Urothelium cell line (cell line): ENCODE data around the gene RFC2.
"Not testable (repeated sequence)": the region's sequence is repeated elsewhere in the genome, so short reads cannot be mapped to it uniquely, and the experiment has no call there.

Experiments
- DNase-seq: peaks from one replicate; pipeline ENCODE4 v3.0.0; 2011; ENCODE audit warnings: low spot score, mixed read lengths
- FAIRE-seq: peaks from 2 replicates; lab custom pipeline; 2011; peaks lifted over from hg19 to GRCh38; lab: Jason Lieb, UNC

The RFC2 gene

DNA sequence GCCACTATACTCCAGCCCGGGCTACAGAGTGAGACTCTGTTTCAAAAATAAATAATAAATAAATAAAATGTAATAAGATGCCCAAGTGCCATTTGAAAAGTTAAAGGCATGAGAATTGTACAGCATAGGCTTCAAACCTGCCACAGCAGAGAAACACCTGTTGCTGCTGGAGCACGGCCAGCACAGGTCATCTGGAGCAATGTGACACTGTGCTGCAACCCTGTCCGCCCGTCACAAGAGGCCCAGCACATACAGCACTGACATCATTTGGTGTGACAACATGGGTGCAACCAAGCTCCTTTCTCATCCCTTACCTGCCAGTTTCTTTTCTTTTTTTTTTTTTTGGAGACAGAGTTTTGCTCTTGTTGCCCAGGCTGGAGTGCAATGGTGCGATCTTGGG is 1.3 kb downstream of the RFC2 start:
- DNase-seq: no peak
- FAIRE-seq: no peak

DNA sequence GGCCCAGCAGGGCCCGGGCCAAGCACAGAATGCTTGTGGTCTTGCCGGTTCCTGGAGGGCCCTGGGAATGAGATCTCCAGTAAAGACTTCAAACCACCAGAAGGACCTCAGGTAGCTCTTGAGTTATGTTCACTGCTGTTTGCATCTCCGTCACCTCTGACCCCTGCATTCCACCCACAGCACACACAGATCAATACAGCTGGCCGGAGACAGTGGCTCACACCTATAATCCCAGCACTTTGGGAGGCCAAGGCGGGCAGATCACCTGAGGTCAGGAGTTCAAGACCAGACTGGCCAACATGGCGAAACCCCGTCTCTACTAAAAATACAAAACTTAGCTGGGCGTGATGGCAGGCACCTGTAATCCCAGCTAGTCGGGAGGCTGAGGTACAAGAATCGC is 5.1 kb downstream of the RFC2 start:
- DNase-seq, FAIRE-seq: not testable (repeated sequence)

DNA sequence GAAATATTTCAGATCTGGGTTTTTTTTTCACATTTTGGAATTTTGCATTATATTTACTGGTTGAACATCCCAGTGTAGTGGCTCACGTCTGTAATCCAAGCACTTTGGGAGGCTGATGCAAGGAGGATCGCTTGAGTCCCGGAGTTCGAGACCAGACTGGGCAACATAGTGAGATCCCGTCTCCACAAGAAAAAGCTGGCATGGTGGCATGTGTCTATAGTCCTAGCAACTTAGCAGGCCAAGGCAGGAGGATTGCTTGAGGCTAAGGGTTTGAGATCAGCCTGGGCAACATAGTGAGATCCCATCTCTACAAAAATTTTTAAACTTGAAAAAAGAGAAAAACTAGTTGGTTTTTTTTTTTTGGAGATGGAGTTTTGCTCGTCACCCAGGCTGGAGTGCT is 6.0 kb downstream of the RFC2 start:
- no peak for DNase-seq

DNA sequence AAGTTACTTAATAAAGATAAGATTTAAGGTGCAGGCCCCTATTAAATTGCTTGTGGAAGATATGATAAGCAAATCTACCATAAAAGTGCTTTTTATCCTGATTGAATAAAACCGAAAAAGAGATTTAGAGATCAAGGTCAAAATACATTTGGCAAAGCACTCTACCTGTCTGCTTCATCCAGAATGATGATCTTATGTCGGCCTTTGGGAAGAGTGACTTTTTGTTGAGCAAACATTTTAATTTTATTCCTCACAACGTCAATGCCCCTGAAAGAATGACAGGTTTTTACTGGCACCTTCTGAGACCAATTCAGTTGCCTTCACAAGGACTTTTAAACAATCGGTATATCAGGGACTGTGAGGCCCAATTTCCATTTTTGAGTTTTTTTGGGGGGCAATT is 7.7 kb downstream of the RFC2 start:
- no peak for DNase-seq
- FAIRE-seq: no peak

More for the DNA sequence above, 6.0 kb downstream of the RFC2 start:
- no peak for FAIRE-seq

DNA sequence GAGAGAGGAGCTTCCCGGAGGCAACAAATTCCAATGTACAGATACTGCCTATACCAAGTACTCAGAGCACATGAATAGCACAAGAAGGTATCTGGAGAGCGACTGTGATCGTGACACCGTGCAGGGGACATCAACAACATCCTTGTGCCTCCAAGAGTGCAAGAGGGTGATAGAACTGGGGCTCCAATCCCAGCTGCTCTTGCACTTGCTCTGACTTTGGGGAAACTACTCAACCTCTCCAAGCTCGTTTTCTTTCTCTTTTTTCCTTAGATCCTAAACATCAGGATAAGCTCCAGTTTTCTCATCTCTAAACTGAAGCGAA is 12.1 kb downstream of the RFC2 start:
- FAIRE-seq (no peak), DNase-seq (no peak)

DNA sequence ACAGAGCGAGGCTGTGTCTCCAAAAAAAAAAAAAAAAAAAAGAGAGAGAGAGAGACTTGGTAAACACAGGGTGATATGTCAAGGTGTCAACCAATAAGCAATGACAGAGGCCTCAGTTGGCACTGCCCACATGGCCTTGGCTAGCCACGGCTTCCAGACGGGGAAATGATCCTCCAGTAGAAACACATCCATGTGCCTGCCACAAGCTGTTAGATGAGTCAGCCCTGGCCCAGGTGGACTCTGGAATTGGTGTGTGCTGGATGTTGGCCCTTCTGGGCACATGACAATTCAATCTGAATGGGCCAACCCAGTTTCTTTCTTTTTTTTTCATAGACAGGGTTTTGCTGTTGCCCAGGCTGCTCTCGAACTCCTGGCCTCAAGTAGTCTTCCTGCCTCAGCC is 13.7 kb downstream of the RFC2 start:
- no peak for FAIRE-seq
- no peak for DNase-seq

DNA sequence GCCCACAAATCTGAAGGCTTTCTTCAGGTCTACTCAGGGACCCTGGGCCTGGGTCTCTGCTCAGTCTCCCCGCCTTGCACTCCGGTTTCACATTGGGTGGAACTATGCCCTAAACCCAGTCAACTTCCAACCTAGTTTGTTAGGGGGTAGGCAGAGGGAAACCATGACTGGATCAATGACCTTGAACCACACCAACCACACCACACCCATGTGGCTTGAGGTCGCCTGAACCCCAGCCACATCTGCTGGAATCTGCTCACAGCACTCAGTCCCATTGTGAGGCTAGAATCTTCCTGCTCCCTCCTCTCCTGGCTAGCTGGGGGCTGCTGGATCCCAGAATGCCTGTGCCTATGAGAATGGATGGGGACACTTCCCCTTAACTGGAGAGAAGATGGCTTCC is 17.9 kb downstream of the RFC2 start:
- no peak for DNase-seq
- FAIRE-seq: no peak

DNA sequence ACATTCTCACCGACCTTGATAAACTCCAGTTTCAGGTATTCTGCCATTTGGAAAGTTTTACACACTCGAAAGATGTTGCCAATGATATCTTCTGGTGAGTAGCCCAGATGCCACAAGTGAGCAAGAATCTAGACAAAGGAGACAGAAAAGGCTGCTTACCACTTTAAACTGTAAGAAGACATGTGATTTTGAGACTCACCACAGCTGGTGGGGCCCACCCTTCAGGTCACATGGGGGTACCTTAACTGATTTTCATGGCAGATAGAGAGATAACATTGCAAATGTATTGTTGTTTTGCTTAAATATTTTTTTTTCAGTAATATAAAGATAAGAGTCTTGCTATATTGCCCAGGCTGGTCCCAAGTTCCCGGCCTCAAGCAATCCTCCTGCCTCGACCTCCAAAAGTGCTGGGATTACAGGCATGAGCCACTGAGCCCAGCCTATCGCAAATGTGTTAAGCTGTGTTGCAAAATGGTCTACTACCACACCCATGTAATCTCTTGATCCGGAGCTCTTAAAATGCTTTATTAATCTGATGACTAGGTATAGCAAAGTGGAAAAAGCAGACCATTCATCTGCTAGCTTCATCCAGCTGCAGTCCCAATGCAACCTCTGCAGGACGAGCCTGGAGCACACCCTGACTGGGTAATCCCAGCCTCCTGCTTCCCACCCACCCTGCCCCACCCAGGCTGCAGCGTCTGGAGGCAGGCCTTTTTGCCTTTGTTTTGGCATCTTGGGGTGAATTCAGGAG is 18.5 kb downstream of the RFC2 start:
- FAIRE-seq: no peak
- DNase-seq: no peak

DNA sequence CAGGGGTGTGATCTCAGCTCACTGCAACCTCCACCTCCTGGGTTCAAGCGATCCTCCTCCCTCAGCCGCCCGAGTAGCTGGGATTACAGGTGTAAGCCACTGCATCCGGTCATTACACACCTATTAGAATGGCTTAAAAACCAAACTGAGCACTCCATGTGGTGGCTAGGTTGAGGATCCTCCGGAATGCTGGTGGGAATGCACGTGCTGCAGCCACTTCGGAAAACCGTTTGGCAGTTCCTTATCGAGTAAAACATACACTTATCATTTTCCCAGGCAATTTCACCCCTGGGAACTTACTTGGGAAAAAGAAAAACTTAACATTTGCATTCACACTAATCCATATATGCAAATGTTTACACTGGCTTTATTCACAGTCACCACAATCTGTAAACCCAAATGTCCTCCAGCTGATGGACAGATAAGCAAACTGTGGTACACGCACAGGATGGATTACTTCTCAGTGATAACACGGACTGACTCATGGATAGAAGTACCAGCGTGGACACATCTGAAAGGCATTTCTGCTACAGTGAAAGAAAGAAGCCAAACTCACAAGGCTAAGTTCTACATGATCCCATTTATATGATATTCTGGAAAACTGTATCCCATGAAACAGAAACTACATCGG is 20.4 kb downstream of the RFC2 start:
- DNase-seq (no peak), FAIRE-seq (no peak)

DNA sequence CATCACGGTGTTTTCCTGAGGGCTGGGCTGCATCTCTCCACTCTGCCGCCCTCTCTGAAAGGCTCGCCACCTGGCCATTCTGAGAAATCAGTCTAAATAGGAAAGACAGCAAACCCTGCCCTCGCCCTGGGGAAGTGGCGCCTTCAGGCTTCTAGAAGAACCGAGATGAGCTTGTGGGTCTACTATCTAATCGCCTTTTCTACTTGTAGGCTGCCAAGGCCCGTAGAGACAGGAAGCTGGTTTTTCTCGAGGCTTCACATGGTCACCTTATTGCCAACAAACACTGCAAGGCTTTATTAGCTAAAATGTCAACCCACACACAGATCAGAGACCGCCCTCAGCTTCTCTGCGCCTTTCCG is 23.0 kb downstream of the RFC2 start:
- DNase-seq (no peak), FAIRE-seq (no peak)

DNA sequence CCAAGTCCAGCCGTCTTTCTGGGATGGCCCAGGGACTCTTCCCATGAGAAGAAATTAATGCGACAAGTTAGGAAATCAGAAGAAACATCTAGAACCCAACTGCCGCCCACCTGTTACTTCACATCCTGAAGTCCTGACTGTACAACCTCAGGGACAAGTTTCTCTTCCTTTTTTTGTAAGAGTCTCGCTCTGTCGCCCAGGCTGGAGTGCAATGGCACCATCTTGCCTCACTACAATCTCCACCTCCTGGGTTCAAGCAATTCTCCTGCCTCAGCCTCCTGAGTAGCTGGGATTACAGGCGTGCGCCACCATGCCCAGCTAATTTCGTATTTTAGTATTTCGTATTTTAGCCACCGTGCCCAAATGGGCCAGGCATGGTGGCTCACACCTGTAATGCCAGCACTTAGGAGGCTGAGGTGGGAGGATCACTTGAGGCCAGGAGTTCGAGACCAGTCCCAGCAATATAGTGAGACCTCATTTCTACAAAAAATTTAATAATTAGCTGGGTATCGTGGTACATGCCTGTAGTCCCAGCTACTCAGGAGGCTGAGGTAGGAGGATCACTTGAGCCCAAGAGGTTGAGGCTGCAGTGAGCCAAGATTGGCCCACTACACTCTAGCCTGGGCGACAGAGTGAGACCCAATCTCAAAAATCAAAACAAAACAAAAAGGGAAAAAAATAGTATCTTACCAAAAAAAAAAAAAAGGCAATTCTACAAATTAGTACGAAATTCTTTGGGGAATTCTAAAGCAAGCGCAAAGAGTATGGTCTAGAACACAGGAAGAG is 23.6 kb downstream of the RFC2 start:
- no peak for FAIRE-seq

DNA sequence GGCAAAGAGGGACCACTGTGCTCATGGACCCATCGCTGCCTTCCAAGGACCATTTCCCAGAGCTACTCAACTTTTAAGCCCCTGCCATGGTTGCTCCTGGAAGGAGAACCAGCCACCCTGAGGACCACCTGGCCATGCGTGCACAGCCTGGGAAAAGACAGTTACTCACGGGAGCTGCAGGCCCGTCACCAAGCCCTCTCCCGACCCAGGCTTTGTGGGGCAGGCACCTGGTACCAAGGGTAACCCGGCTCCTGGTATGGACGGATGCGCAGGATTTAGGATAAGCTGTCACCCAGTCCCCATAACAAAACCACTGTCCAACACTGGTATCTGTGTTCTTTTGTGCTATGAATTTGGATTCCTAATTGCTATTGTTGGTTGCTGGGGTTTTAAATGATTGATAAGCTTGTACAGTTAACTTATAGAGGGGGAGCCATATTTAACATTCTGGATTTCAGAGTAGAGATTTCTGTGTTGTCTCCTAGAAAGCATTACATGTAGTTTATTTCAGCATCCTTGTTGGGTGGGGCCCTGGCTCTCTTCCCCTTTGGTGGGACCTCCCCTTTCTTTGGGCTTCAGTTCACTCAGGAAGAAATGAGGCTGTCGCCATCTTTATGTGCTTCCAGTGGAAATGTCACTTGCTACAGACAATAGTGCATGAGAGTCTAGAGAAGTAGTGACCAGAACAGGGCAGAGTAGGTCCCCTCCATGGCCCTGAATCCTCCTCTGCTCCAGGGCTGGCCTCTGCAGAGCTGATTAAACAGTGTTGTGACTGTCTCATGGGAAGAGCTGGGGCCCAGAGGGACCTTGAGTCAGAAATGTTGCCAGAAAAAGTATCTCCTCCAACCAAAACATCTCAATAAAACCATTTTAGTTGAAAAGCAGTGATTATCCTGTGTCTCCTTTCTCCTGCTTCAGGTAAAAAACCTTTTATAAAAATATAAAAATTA is 25.0 kb downstream of the RFC2 start:
- no peak for DNase-seq
- FAIRE-seq: no peak

More for the DNA sequence above, 23.6 kb downstream of the RFC2 start:
- DNase-seq: no peak

DNA sequence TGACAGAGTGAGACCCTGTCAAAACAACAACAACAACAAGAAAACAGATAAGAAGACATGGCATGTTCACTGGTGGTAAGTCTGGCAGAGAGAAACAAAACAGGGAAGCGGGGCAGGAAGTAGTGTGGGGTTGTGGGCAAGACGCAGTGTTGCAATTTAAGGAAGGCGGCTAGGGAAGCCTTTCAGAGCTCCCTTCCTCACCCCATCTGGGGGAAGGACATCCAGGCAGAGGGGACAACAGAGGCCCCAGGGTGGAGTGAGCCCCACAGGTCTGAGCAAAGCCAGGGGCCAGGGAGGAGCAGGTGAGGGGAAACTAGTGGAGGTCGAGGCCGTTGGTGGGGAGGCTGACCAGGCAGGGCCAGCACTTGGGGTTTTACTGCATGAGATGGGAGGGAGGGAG is 27.6 kb downstream of the RFC2 start:
- no peak for DNase-seq
- FAIRE-seq: no peak

DNA sequence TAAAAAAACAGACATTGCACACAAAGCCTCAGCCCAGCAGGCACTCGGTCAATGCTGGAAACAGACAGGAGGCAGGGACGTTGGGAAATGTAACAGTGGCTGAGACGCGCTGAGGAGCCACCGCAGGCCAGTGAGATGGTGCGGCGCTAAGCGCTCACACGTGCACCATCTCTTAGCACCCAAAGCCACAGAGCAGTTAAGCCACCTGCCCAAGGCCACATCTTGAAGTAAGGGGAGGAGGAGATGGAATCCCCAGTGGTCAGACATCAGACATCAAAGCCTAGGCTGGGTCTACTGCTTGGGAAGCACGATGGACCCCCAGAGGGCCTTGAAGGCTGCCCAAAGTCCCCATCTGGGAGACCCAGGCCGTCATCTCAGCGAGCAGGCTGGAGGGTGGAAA is 28.8 kb downstream of the RFC2 start:
- DNase-seq: no peak
- FAIRE-seq: no peak

DNA sequence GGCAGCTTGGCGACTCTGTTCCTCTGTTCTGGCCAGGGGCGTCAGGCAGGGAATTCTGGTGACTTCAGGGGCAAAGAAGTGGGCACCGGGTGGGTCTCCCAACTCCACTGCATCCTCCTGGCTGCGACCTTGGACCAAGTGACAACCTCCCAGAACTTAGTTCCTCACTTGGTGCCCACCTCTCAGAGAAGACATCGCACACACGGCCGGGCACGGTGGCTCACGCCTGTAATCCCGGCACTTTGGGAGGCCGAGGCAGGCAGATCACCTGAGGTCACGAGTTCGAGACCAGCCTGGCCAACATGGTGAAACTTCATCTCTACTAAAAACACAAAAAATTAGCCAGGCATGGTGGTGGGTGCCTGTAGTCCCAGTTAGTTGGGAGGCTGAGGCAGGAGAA is 29.3 kb downstream of the RFC2 start:
- not testable (repeated sequence) for DNase-seq, FAIRE-seq

DNA sequence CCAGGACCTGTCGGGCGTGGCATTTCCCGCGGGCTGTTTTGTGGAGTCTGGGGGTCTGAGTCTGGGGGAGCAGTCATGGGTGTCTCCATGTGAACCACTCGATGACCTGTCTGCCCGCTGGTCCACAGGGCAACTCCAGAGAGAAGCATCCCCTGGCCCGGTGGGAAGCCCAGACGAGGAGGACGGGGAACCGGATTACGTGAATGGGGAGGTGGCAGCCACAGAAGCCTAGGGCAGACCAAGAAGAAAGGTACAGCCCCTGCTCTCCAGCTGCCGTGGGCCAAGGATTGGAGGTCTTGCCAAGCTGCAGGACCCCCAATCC is 29.7 kb downstream of the RFC2 start:
- DNase-seq (no peak), FAIRE-seq (no peak)

DNA sequence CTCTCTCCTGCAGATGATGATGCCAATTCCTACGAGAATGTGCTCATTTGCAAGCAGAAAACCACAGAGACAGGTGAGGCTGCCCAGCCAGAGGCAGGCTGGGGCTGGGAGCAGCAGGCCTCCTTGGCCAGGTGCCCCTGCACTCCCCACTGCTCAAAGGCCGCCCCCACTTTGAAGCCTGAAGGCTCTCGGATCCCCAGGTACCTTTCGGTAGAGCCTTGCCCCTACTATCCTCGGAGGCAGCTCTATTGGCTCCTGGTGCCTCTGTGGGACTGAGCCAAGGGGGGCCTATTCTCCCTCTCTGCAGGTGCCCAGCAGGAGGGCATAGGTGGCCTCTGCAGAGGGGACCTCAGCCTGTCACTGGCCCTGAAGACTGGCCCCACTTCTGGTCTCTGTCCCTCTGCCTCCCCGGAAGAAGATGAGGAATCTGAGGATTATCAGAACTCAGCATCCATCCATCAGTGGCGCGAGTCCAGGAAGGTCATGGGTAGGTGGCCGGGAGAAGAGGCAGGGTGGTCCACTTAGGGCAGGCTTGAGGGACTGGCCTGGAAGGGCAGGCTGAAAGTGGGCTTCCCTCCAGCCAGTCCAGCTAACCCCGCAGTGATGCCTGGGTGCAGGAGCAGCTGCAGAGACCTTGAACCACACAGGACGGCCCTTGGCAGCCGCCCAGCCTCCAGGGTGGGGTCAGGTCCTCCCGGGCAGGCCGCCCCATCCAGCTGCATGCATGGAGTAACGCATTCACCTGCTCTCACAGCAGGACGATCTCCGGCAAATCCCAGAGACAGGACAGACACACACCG is 30.3 kb downstream of the RFC2 start:
- DNase-seq: no peak
- no peak for FAIRE-seq

DNA sequence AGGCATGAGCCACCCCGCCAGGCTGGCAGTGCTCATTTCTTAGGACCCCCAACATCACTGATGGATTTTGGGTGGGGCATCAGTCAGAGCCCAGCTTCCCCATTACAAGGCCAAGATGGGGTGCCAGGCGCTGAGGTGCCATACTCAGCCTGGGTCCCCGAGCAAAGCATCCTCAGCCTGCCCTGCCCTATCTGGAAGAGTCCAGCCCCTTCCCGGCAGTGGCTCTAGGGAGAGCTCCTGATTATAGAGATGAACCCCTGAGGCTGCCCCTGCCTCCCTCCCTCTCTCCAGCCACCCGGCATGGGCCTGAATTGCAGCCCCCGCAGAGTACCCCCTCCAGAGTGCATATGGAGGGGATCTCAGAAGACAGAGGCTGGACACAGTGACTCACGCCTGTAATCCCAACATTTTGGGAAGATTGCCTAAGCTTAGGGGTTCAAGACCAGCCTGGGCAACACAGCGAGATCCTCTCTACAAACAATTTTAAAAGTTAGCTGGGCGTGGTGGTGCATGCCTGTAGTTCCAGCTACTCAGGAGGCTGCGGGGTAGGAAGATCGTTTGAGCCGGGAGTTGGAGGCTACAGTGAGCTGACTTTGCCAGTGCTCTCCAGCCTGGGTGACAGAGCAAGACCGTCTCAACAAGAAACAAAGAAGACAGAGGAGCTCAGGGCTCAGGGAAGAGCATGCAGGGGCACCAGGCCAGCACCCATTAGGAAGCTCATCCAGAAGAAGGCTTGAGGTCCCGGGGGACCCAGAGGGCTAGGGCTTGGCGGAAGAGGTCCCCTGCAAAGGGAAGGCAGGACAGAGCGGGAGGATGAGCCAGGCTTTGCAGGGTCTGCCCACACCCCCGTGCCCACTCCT is 31.1 kb downstream of the RFC2 start:
- no peak for FAIRE-seq
- no peak for DNase-seq

DNA sequence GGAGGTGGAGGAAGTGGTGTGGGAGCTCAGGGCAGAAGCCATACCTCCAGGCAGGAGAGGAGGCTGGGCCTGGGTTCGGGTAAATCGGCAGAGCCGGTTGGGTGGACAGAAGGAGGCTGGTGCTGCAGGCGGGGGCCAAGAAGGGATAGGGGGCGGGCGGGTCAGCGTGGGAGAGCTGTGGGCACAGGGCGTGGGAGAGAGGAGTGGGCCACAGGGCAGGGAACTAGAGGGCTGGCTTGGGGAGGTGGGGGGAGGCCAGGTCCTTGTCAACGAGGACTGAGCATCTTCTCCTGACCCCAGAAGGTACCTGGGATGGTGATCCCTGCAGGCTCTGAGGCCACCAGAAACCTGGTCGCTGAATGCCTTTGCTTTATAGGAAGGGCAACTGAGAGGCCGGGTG is 32.5 kb downstream of the RFC2 start:
- no peak for DNase-seq
- FAIRE-seq: no peak
